Natural killer cell treated with Interleukin-12 subunit alpha and Interleukin-12 subunit beta and Interleukin-15 and Interleukin-18, amount 100 ng/mL, for 72 hours (primary cell): ENCODE results near the gene EIF2B5. TPM values are rescaled to one million over a fixed set of nuclear protein-coding genes. Genes with fewer than 3 reads are reported as not detected.

ENCODE experiments used
- ATAC-seq, 2 donors: fragments of 150-1000 bp; cut with Tn5 transposase in 1 of 2; sonication (Bioruptor Pico), chemical (Tn5 transposase) in 1 of 2; 2 replicates each; pipeline ENCODE4 v1.10.0; 2021
- DNase-seq: peaks from one replicate; pipeline ENCODE4 v3.0.0; 2022; ENCODE audit warnings: low spot score
- H3K27ac Mint-ChIP-seq, 2 donors: 1 replicate in 1 of 2; 2 replicates in 1 of 2; pipeline ENCODE4 v1.8.0; 2022; ENCODE audit warnings: mixed read lengths in 2 of 2, mild to moderate bottlenecking in 1 of 2, moderate library complexity in 1 of 2
- H3K27me3 Mint-ChIP-seq, 2 donors: 1 replicate in 1 of 2; 2 replicates in 1 of 2; pipeline ENCODE4 v1.8.0; 2022; ENCODE audit warnings: mixed read lengths in 2 of 2
- H3K36me3 Mint-ChIP-seq: one replicate; pipeline ENCODE4 v1.8.0; 2022; ENCODE audit warnings: mixed read lengths
- H3K4me1 Mint-ChIP-seq, 2 donors: 1 replicate in 1 of 2; 2 replicates in 1 of 2; pipeline ENCODE4 v1.8.0; 2022; ENCODE audit warnings: low read depth in 2 of 2, mixed read lengths in 2 of 2, mild to moderate bottlenecking in 1 of 2
- H3K4me3 Mint-ChIP-seq: one replicate; pipeline ENCODE4 v1.8.0; 2022; ENCODE audit warnings: mixed read lengths
- H3K9me3 Mint-ChIP-seq: 2 replicates; pipeline ENCODE4 v1.8.0; 2022; ENCODE audit warnings: mixed read lengths
- total RNA-seq, 2 donors: library from RNA; stranded (reverse); gene quantifications; one replicate each; pipeline ENCODE4 v1.2.3, GENCODE V29; 2022

EIF2B5 gene
- total RNA-seq, 2 donors from 2014 or later = 63.0 to 91.9 TPM

- DNase-seq (no peak), ATAC-seq (no peak)
- H3K4me3 Mint-ChIP-seq = no peak overlapping the region
- H3K27ac Mint-ChIP-seq = peak overlapping the region in 1 of 2 donors; percentile 32
- peaks cover 16 to 23% of the 10 kb centered on the region in 2 donors for H3K4me1 Mint-ChIP-seq
- H3K27me3 Mint-ChIP-seq = no peaks in the 10 kb centered on the region
- H3K36me3 Mint-ChIP-seq = no peaks in the 10 kb centered on the region
- H3K9me3 Mint-ChIP-seq = no peaks in the 10 kb centered on the region
These were observed 36.4 kb downstream of the EIF2B5 start for GRCh38 chr3:184171562-184171961.

DNA sequence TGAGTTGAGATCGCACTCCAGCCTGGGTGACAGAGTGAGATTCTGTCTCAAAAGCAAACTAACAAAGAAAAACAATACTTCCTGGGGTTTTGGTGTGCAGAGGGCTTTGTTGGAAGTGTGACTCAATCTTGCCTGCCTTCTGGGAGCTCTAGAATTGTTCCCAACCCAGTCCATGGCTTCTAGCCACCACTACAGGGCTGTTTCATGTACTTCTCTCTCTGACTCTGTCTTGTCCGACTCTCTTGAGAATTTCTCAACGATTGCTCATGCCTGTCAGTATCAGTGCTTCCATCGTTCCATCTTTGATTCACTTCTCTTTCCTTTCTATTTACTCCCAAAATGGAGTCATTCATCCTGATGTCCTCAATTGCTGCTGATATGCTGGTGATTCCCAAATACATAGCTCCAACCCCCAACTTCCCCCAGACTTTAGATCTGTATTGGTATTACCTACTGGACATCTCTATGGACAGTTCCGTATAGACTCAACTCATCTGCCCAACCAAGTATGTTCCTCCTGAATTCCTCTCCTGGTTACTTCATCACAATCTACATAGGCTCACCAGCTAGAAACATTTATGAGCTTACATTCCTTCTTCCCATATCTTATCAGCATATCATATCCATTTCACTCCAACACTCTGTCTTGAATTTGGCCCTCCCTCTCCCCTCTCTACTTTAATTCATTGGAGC, 37.7 kb downstream of the EIF2B5 start:
- H3K27me3 Mint-ChIP-seq = no peaks in the 10 kb centered on the region
- no peaks in the 10 kb centered on the region for H3K9me3 Mint-ChIP-seq
- H3K4me3 Mint-ChIP-seq = no peak overlapping the region
- H3K4me1 Mint-ChIP-seq = peaks cover 16 to 28% of the 10 kb centered on the region in 2 donors
- H3K36me3 Mint-ChIP-seq = no peaks in the 10 kb centered on the region
- no peak for ATAC-seq
- DNase-seq = no peak
- no peak overlapping the region for H3K27ac Mint-ChIP-seq

GRCh38 chr3:184173374-184173722, 38.2 kb downstream of the EIF2B5 start:
- H3K27ac Mint-ChIP-seq = no peak overlapping the region
- H3K4me3 Mint-ChIP-seq = no peak overlapping the region
- no peaks in the 10 kb centered on the region for H3K36me3 Mint-ChIP-seq
- H3K4me1 Mint-ChIP-seq = peaks cover 21 to 33% of the 10 kb centered on the region in 2 donors
- no peaks in the 10 kb centered on the region for H3K9me3 Mint-ChIP-seq
- H3K27me3 Mint-ChIP-seq = no peaks in the 10 kb centered on the region
- DNase-seq = no peak
- ATAC-seq = no peak

GRCh38 chr3:184174284-184174645, 39.1 kb downstream of the EIF2B5 start:
- H3K36me3 Mint-ChIP-seq = no peaks in the 10 kb centered on the region
- H3K9me3 Mint-ChIP-seq = no peaks in the 10 kb centered on the region
- peak overlapping the region; percentile 20 to 87 for H3K27ac Mint-ChIP-seq
- peak overlapping the region; percentile 97 for H3K4me3 Mint-ChIP-seq
- DNase-seq (no peak), ATAC-seq (no peak)
- H3K4me1 Mint-ChIP-seq = peaks cover 21 to 33% of the 10 kb centered on the region in 2 donors
- H3K27me3 Mint-ChIP-seq = no peaks in the 10 kb centered on the region

GRCh38 chr3:184174646-184175492, 39.7 kb downstream of the EIF2B5 start, which contains the start of gene AP2M1:
TSS of gene AP2M1 (plus strand) at chr3:184174855. CDS start at chr3:184176994, 2,139 bp downstream.
- peak within 1 kb of the TSS; percentile 97 for H3K4me3 Mint-ChIP-seq
- DNase-seq (peak; percentile 98), ATAC-seq (peak; percentile 98 to 99)
- no peaks in the 10 kb centered on the region for H3K36me3 Mint-ChIP-seq
- H3K27ac Mint-ChIP-seq = peak within 1 kb of the TSS; percentile 63 to 87
- H3K4me1 Mint-ChIP-seq = peaks cover 21 to 33% of the 10 kb centered on the region in 2 donors
- no peaks in the 10 kb centered on the region for H3K9me3 Mint-ChIP-seq
- no peaks in the 10 kb centered on the region for H3K27me3 Mint-ChIP-seq

DNA sequence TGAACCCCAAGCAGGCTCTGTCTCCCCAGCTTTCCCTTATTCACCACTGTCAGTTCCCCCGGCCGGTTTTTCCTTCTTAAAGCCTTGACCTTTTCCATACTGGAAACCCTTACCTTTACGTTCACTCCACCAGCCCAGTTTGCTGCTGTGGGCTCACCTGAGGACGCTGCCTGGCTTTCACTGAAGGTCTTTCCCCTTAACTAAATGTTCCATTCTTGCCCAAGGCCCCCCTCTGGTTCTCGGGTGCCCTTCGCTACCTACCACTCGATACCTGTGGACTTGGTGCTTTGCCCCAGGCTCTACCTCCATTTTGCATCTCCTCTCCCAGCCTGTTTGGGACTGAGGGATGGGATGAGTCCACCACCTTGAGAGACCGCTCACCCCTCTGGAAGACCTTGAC, 40.3 kb downstream of the EIF2B5 start:
- peaks cover 21 to 33% of the 10 kb centered on the region in 2 donors for H3K4me1 Mint-ChIP-seq
- H3K36me3 Mint-ChIP-seq = no peaks in the 10 kb centered on the region
- H3K27me3 Mint-ChIP-seq = no peaks in the 10 kb centered on the region
- ATAC-seq = no peak
- peak overlapping the region; percentile 63 to 87 for H3K27ac Mint-ChIP-seq
- H3K9me3 Mint-ChIP-seq = no peaks in the 10 kb centered on the region
- peak overlapping the region; percentile 97 for H3K4me3 Mint-ChIP-seq
- no peak for DNase-seq

- DNase-seq (no peak), ATAC-seq (no peak)
- no peaks in the 10 kb centered on the region for H3K9me3 Mint-ChIP-seq
- H3K27me3 Mint-ChIP-seq = no peaks in the 10 kb centered on the region
- H3K36me3 Mint-ChIP-seq = no peaks in the 10 kb centered on the region
- peak overlapping the region; percentile 63 to 87 for H3K27ac Mint-ChIP-seq
- peak overlapping the region; percentile 97 for H3K4me3 Mint-ChIP-seq
- peaks cover 21 to 33% of the 10 kb centered on the region in 2 donors for H3K4me1 Mint-ChIP-seq
These were observed 40.8 kb downstream of the EIF2B5 start for GRCh38 chr3:184175981-184176376.

DNA sequence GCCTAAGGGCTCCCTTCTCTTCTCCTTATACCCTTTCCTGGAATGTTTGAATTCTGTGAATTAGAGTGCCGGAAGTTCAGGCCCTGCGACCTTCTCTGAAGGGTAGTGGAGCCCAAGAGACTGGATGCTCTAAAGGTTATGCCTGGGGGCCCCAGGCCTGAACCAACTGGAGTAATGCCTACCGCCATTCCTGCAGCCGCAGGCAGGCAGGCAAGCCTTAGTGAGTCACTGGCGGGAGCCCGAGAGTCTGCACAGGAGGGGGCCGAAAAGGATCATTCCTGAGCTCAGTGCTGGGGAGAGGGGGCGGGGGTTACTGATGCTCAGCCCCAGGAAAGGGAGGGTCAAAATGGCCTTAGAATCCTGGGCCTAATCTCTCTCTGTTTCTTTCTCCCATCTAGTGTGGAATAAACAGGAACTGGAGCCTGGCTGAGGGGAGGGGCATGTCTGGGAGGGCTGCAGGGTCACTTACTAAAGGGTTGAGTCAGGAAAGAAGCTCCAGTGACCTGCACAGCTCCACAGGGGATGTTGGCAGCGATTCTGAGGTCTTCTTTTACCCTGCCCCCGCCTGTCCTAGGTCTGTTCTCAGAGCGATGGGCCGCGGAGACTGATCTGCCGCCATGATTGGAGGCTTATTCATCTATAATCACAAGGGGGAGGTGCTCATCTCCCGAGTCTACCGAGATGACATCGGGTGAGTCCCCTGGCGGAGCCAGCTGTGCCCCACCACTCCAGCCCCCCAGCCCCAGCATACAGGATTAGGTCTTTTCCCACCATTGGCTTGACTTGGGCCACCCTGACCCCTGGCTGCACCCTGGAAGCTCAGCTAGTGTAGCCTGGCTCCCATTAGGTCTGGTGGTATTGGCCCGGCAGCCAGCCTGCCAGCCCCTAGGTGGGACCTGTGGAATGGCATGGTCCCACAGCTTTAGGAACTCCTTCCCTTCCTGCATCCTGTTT, 41.5 kb downstream of the EIF2B5 start:
- H3K36me3 Mint-ChIP-seq = no peaks in the 10 kb centered on the region
- peaks cover 21 to 30% of the 10 kb centered on the region in 2 donors for H3K4me1 Mint-ChIP-seq
- DNase-seq = no peak

DNA sequence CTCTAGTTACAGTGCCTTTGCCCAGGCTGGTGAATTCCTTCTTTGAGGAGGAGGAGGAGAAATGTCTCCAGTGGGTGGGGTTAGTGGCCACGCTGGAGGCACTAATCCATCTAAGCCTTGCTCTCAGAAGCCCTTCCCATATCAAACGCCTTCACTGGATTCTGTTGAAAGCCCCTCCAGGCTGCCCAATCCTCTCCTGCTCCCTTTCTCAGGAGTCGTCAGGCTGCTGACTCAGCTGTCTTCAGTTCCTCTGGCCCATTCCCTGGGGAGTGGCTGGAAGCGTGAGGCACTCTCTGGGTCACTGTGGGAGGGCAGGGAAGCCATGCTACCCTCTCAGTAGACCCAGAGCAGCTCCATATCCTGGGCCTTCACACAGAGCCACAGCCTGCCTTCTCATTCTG, 42.2 kb downstream of the EIF2B5 start:
- no peaks in the 10 kb centered on the region for H3K36me3 Mint-ChIP-seq
- peaks cover 21 to 28% of the 10 kb centered on the region in 2 donors for H3K4me1 Mint-ChIP-seq
- H3K4me3 Mint-ChIP-seq = peak overlapping the region; percentile 97
- H3K27me3 Mint-ChIP-seq = no peaks in the 10 kb centered on the region
- no peaks in the 10 kb centered on the region for H3K9me3 Mint-ChIP-seq
- DNase-seq = no peak
- H3K27ac Mint-ChIP-seq = no peak overlapping the region
- ATAC-seq = no peak

More for the DNA sequence above, 41.5 kb downstream of the EIF2B5 start:
- H3K27ac Mint-ChIP-seq = peak overlapping the region; percentile 63 to 87
- no peak for ATAC-seq
- H3K4me3 Mint-ChIP-seq = peak overlapping the region; percentile 97
- H3K9me3 Mint-ChIP-seq = no peaks in the 10 kb centered on the region
- H3K27me3 Mint-ChIP-seq = no peaks in the 10 kb centered on the region

DNA sequence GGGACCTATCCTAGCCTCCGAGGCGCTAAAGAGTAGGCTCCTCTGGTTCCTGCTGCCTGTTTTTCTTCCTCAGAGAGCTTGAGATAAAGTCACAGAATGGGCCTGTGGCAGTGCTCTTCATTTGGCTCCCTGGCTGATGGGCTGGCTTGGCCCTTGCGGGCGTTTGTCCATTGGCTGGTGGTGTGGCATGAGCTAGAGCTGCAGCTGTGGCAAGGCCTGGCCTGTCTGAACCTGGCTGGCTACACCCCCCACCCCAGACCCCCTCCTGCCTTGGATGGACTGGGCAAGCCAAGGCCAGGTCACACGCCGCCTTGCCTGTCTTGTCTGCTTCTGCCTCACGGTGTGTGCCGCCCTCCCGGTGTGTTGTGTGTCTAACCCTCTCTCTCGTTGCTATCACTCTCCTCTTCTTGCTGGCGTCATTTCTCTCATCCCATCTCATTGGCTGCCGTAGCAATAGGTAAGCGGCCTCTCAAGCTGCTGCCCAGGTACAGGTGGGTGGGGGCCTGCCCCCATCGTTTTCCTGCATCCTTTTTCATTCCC, 42.7 kb downstream of the EIF2B5 start:
- Mint-ChIP-seq H3K27me3 (no peaks in the 10 kb centered on the region), H3K9me3 (no peaks in the 10 kb centered on the region), H3K36me3 (no peaks in the 10 kb centered on the region), H3K4me1 (peaks cover 21 to 28% of the 10 kb centered on the region in 2 donors), H3K27ac (no peak overlapping the region), H3K4me3 (peak overlapping the region; percentile 39)
- DNase-seq (no peak), ATAC-seq (no peak)

DNA sequence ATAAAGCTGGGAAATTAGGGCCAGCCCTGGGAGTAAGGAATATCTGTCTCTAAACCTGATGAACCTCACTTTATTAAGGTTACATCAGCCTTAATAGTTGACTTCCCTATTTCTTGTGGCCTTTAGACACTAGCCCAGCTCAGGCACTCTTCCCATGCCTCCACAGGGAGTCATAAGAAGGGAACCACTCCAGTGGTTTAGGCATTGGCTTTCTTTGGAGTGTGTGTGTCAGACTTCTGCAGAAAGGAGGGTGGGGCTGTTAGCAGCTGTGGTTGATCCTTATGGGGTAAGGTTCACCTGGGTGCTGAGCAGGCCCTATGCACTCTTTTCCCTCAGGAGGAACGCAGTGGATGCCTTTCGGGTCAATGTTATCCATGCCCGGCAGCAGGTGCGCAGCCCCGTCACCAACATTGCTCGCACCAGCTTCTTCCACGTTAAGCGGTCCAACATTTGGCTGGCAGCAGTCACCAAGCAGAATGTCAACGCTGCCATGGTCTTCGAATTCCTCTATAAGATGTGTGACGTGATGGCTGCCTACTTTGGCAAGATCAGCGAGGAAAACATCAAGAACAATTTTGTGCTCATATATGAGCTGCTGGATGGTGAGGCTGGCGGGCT, 43.5 kb downstream of the EIF2B5 start:
- ATAC-seq = no peak
- no peaks in the 10 kb centered on the region for H3K36me3 Mint-ChIP-seq
- H3K27me3 Mint-ChIP-seq = no peaks in the 10 kb centered on the region
- H3K27ac Mint-ChIP-seq = no peak overlapping the region
- H3K4me1 Mint-ChIP-seq = peaks cover 21 to 27% of the 10 kb centered on the region in 2 donors
- no peak overlapping the region for H3K4me3 Mint-ChIP-seq
- DNase-seq = no peak
- no peaks in the 10 kb centered on the region for H3K9me3 Mint-ChIP-seq

- H3K4me3 Mint-ChIP-seq = no peak overlapping the region
- ATAC-seq (no peak), DNase-seq (no peak)
- H3K36me3 Mint-ChIP-seq = peaks cover 4% of the 10 kb centered on the region
- H3K27ac Mint-ChIP-seq = peak overlapping the region in 1 of 2 donors; percentile 41
- H3K27me3 Mint-ChIP-seq = no peaks in the 10 kb centered on the region
- H3K9me3 Mint-ChIP-seq = no peaks in the 10 kb centered on the region
- peaks cover 16 to 23% of the 10 kb centered on the region in 2 donors for H3K4me1 Mint-ChIP-seq
These were observed 45.0 kb downstream of the EIF2B5 start for GRCh38 chr3:184180165-184180564.

GRCh38 chr3:184181596-184181995, 46.4 kb downstream of the EIF2B5 start:
- no peak overlapping the region for H3K4me3 Mint-ChIP-seq
- peaks cover 20 to 21% of the 10 kb centered on the region in 2 donors for H3K4me1 Mint-ChIP-seq
- no peaks in the 10 kb centered on the region for H3K27me3 Mint-ChIP-seq
- H3K27ac Mint-ChIP-seq = no peak overlapping the region
- no peaks in the 10 kb centered on the region for H3K9me3 Mint-ChIP-seq
- no peak for DNase-seq
- peaks cover 4% of the 10 kb centered on the region for H3K36me3 Mint-ChIP-seq
- ATAC-seq = no peak
